Measurements from ENCODE around the gene ABCC5.
"Not testable (repeated sequence)": the region's sequence is repeated elsewhere in the genome, so short reads cannot be mapped to it uniquely, and the experiment has no call there.

Gene ABCC5

GRCh38 chr3:183884427-183885296 is 133.0 kb downstream of the ABCC5 start, which contains the start of gene PARL:
Gene PARL, minus strand, starts transcription at chr3:183884880. Its CDS starts 34 bp downstream, at chr3:183884846.
- peak; percentile 98 for DNase-seq

DNA sequence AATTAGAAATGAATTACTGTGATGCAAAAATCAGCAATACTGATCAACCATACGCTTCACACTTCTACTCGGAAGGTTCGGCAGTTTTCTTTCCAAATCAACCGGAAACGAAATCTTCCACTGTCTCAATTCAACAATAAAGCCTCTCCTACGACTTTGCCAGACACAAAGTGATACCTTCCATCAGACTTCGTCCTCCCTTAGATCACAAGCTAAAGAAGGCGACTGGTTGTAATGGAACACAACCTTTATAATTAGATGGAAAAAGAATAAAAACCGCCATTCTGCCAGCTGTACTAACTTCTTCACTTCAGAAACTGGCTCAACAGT is 133.6 kb downstream of the ABCC5 start:
- DNase-seq: no peak

GRCh38 chr3:183883291-183884096 is 134.2 kb downstream of the ABCC5 start:
- no peak for DNase-seq

- DNase-seq: no peak
Measured at GRCh38 chr3:183880121-183880520, 137.6 kb downstream of the ABCC5 start.

- DNase-seq: no peak
Measured at GRCh38 chr3:183879243-183879642, 138.4 kb downstream of the ABCC5 start.

- no peak for DNase-seq
Measured at GRCh38 chr3:183878071-183878470, 139.6 kb downstream of the ABCC5 start.

GRCh38 chr3:183877227-183877626 is 140.5 kb downstream of the ABCC5 start:
- DNase-seq: not testable (repeated sequence)

DNA sequence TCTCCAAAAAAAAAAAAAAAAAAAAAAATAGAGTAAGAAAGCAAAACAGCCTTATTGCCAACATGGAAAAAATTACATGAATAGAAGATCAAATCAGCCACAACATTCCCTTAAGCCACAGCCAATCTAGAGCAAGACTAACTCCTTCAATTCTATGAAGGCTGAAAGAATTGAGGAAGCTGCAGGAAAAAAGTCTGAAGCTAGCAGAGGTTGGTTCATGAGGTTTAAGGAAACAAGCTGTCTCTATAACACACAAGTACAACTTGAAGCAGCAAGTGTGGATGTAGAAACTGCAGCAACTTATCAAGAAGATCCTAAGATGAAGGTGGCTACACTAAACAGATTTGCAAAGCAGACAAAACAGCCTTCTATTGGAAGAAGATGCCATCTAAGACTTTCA is 142.3 kb downstream of the ABCC5 start:
- DNase-seq: no peak

DNA sequence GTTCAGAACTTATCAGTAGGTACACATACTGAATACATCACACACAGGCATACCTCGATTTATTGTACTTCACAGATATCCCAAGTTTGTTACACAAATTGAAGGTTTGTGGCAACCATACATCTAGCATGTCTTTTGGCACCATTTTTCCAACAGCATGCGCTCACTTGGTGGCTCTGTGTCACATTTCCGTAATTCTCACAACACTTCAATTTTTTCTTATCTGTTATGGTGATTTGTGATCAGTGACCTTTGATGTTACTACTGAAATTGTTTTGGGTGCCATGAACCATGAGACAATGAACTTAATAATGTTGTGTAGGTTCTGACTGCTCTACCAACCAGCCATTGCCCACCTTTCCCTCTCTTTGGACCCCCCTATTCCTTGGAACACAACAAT is 143.8 kb downstream of the ABCC5 start:
- no peak for DNase-seq

DNA sequence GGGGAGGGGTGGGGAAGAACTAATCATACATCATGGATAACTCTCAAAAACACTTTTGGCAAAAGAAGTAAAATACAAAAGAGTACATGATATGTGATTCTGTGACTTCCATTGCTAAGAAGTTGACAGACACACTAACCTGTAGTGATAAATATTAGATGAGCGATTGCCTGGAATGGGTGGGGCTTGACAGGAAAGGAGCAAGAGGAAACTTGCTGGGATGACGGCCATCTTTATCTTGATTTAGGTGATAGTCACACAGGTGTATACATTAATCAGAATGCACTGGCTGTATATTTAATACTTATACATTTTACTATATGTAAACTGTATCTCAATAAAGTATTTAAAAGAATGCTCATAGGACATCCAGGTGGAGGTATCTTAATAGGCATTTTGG is 146.1 kb downstream of the ABCC5 start:
- DNase-seq: no peak

- no peak for DNase-seq
Measured at GRCh38 chr3:183870563-183870962, 147.1 kb downstream of the ABCC5 start.

Data from CD4-positive, alpha-beta T cell treated with Interleukin-17A for 4 hours (primary cell).